H9 (cell line): ENCODE results near the gene GLP2R. TPM values are rescaled to one million over a fixed set of nuclear protein-coding genes. Genes with fewer than 3 reads are reported as not detected.

ENCODE experiments used
- DNase-seq: peaks from one replicate; pipeline ENCODE4 v3.0.0-alpha.2; 2017
- H2AFZ ChIP-seq: one replicate; pipeline ENCODE4 v1.6.1; 2013; ENCODE audit warnings: mild to moderate bottlenecking, low read length, control low read depth, moderate library complexity
- H2AK5ac ChIP-seq: 2 replicates; pipeline ENCODE4 v1.6.1; 2013; ENCODE audit warnings: low read length, control low read depth, mixed read lengths; ENCODE audit not compliant: insufficient read length
- H2BK120ac ChIP-seq: one replicate; pipeline ENCODE4 v1.6.1; 2013; ENCODE audit warnings: low read depth, mild to moderate bottlenecking, low read length, control low read depth, inconsistent platforms; ENCODE audit not compliant: poor library complexity, severe bottlenecking
- H2BK12ac ChIP-seq: 2 replicates; pipeline ENCODE4 v1.6.1; 2013; ENCODE audit warnings: low read length, control low read depth, mixed read lengths, low read depth; ENCODE audit not compliant: insufficient read length
- H2BK15ac ChIP-seq: 2 replicates; pipeline ENCODE4 v1.6.1; 2013; ENCODE audit warnings: low read depth, low read length, control low read depth
- H2BK20ac ChIP-seq: one replicate; pipeline ENCODE4 v1.6.1; 2013; ENCODE audit warnings: low read depth, mild to moderate bottlenecking, low read length, control low read depth, inconsistent platforms; ENCODE audit not compliant: poor library complexity, severe bottlenecking
- H2BK5ac ChIP-seq: 2 replicates; pipeline ENCODE4 v1.6.1; 2013; ENCODE audit warnings: low read length, control low read depth, mixed read lengths; ENCODE audit not compliant: insufficient read length
- H3K14ac ChIP-seq: 2 replicates; pipeline ENCODE4 v1.6.1; 2013; ENCODE audit warnings: low read length, control low read depth; ENCODE audit not compliant: insufficient read depth
- H3K18ac ChIP-seq: 2 replicates; pipeline ENCODE4 v1.6.1; 2013; ENCODE audit warnings: low read depth, mild to moderate bottlenecking, mixed read lengths, low read length, control low read depth; ENCODE audit not compliant: insufficient read length
- H3K23ac ChIP-seq: 2 replicates; pipeline ENCODE4 v1.6.1; 2013; ENCODE audit warnings: low read length, control low read depth, mixed read lengths, low read depth; ENCODE audit not compliant: insufficient read length
- H3K23me2 ChIP-seq: 2 replicates; pipeline ENCODE4 v1.6.1; 2013; ENCODE audit warnings: low read depth, mild to moderate bottlenecking, mixed read lengths, low read length, control low read depth; ENCODE audit not compliant: insufficient read length, poor library complexity, severe bottlenecking
- H3K27ac ChIP-seq: 2 replicates; pipeline ENCODE4 v1.5.1; 2013; ENCODE audit warnings: low read length, control low read depth, mixed read lengths, low read depth; ENCODE audit not compliant: insufficient read length
- H3K27me3 ChIP-seq: 2 replicates; pipeline ENCODE4 v1.6.1; 2013; ENCODE audit warnings: low read length, control low read depth, inconsistent platforms; ENCODE audit not compliant: insufficient read depth
- H3K4ac ChIP-seq: 2 replicates; pipeline ENCODE4 v1.6.1; 2013; ENCODE audit warnings: low read depth, mild to moderate bottlenecking, control low read depth, inconsistent platforms, low read length, moderate library complexity
- H3K4me1 ChIP-seq: 2 replicates; pipeline ENCODE4 v1.6.1; 2013; ENCODE audit warnings: low read length, control low read depth, inconsistent platforms; ENCODE audit not compliant: insufficient read depth
- H3K4me2 ChIP-seq: 2 replicates; pipeline ENCODE4 v1.6.1; 2013; ENCODE audit warnings: low read length, control low read depth, mixed read lengths; ENCODE audit not compliant: insufficient read length, insufficient read depth
- H3K56ac ChIP-seq: 2 replicates; pipeline ENCODE4 v1.6.1; 2013; ENCODE audit warnings: low read depth, mild to moderate bottlenecking, mixed read lengths, low read length, control low read depth; ENCODE audit not compliant: insufficient read length
- H3K79me1 ChIP-seq: 2 replicates; pipeline ENCODE4 v1.6.1; 2013; ENCODE audit warnings: low read depth, mild to moderate bottlenecking, moderate library complexity, low read length, control low read depth, inconsistent platforms; ENCODE audit not compliant: insufficient read depth, poor library complexity, severe bottlenecking
- H3K79me2 ChIP-seq: 2 replicates; pipeline ENCODE4 v1.6.1; 2013; ENCODE audit warnings: low read length, control low read depth, inconsistent platforms; ENCODE audit not compliant: insufficient read depth
- H3K9ac ChIP-seq: 2 replicates; pipeline ENCODE4 v1.6.1; 2013; ENCODE audit warnings: low read length, control low read depth, mixed read lengths; ENCODE audit not compliant: insufficient read length; ENCODE audit errors: extremely low read depth
- H3K9me3 ChIP-seq: one replicate; pipeline ENCODE4 v1.6.1; 2013; ENCODE audit warnings: low read depth, low read length, inconsistent platforms; ENCODE audit not compliant: control insufficient read depth
- H3T11ph ChIP-seq: one replicate; pipeline ENCODE4 v1.6.1; 2013; ENCODE audit warnings: mild to moderate bottlenecking, low read length, control low read depth, inconsistent platforms
- H4K20me1 ChIP-seq: one replicate; pipeline ENCODE4 v1.6.1; 2013; ENCODE audit not compliant: control insufficient read depth, insufficient read length, insufficient read depth
- H4K5ac ChIP-seq: 2 replicates; pipeline ENCODE4 v1.6.1; 2013; ENCODE audit warnings: low read depth, mild to moderate bottlenecking, mixed read lengths, low read length, control low read depth; ENCODE audit not compliant: insufficient read length
- H4K8ac ChIP-seq: replicated peaks from 2 replicates; pipeline ENCODE4 v1.6.1; 2013; ENCODE audit warnings: low read length, control low read depth, mixed read lengths, low read depth; ENCODE audit not compliant: insufficient read length
- H4K91ac ChIP-seq: 2 replicates; pipeline ENCODE4 v1.6.1; 2013; ENCODE audit warnings: low read depth, mild to moderate bottlenecking, moderate library complexity, mixed read lengths, low read length, control low read depth; ENCODE audit not compliant: insufficient read length
- H3K27ac Mint-ChIP-seq, 3 experiments: 2 replicates in 2 of 3; 3 replicates in 1 of 3; pipeline ENCODE4 v1.8.0; 2020 to 2021; ENCODE audit warnings: mixed read lengths in 3 of 3, mild to moderate bottlenecking in 1 of 3, moderate library complexity in 1 of 3
- H3K27me3 Mint-ChIP-seq: 2 replicates; pipeline ENCODE4 v1.8.0; 2021; ENCODE audit warnings: low read depth, mild to moderate bottlenecking, moderate library complexity, mixed read lengths
- H3K36me3 Mint-ChIP-seq, 3 experiments: 2 replicates in 2 of 3; 3 replicates in 1 of 3; pipeline ENCODE4 v1.8.0; 2020 to 2021; ENCODE audit warnings: low read depth in 3 of 3, mixed read lengths in 3 of 3; ENCODE audit not compliant: insufficient read depth in 1 of 3
- H3K4me1 Mint-ChIP-seq, 2 experiments: 2 replicates each; pipeline ENCODE4 v1.8.0; 2020; ENCODE audit warnings: mixed read lengths in 2 of 2
- H3K4me3 Mint-ChIP-seq, 2 experiments: 2 replicates in 1 of 2; 3 replicates in 1 of 2; pipeline ENCODE4 v1.8.0; 2020 to 2021; ENCODE audit warnings: mild to moderate bottlenecking in 2 of 2, mixed read lengths in 2 of 2, moderate library complexity in 1 of 2
- H3K9me3 Mint-ChIP-seq, 2 experiments: 2 replicates in 1 of 2; 3 replicates in 1 of 2; pipeline ENCODE4 v1.8.0; 2020; ENCODE audit warnings: mild to moderate bottlenecking in 2 of 2, mixed read lengths in 2 of 2, moderate library complexity in 1 of 2
- WGBS: extraction: QIAGEN DNeasy Blood & Tissue Kit; methylation state at CpG from one replicate; pipeline ENCODE4 v1.1.7; 2013; ENCODE audit warnings: missing lambda C conversion rate, low lambda C conversion rate, mixed read lengths; ENCODE audit not compliant: insufficient read length; ENCODE audit errors: extremely low coverage; 5-methylcytosine and 5-hydroxymethylcytosine counted together
- total RNA-seq: library from RNA; stranded (reverse); gene quantifications from 2 replicates; pipeline ENCODE4 v1.2.1, GENCODE V29; 2021
- TF ChIP-seq, protein P1 (sequence below): fragments of 200-600 bp; sonication (generic); conservative IDR thresholded peaks from 3 replicates; pipeline ENCODE4 v1.8.0; 2021; ENCODE audit warnings: antibody characterized with exemption, mild to moderate bottlenecking

The GLP2R gene
- total RNA-seq, 1 experiment from 2014 or later, result not detected

DNA sequence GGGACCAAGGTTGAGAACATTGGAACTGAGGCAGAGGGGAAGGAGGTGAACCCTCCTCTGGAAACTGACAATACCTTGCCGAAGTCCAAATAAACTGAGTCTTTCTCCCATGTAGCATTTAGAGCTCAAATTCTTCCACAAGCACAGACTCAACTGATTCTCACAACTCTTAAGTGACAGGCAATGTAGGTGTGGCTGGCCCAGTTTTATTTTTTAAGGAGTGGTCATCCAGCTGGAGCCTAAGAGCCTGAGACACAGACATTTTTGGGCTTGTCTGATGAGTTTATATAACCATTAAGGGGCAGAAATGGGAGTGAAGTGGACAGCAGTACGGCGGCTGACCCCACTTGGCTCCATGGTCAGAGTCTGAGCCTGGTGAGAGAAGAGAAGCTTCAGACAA is 68.5 kb downstream of the GLP2R start:
- no peaks in the 10 kb centered on the region for H3K9me3 ChIP-seq
- no peak overlapping the region for H3K27ac ChIP-seq
- no peaks in the 10 kb centered on the region for H3K9me3 Mint-ChIP-seq
- TF ChIP-seq, protein P1, sequence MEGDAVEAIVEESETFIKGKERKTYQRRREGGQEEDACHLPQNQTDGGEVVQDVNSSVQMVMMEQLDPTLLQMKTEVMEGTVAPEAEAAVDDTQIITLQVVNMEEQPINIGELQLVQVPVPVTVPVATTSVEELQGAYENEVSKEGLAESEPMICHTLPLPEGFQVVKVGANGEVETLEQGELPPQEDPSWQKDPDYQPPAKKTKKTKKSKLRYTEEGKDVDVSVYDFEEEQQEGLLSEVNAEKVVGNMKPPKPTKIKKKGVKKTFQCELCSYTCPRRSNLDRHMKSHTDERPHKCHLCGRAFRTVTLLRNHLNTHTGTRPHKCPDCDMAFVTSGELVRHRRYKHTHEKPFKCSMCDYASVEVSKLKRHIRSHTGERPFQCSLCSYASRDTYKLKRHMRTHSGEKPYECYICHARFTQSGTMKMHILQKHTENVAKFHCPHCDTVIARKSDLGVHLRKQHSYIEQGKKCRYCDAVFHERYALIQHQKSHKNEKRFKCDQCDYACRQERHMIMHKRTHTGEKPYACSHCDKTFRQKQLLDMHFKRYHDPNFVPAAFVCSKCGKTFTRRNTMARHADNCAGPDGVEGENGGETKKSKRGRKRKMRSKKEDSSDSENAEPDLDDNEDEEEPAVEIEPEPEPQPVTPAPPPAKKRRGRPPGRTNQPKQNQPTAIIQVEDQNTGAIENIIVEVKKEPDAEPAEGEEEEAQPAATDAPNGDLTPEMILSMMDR, result no peak
- H3K4me2 ChIP-seq, result no peak overlapping the region
- no peak overlapping the region for H2BK5ac ChIP-seq
- H3K4ac ChIP-seq, result no peak overlapping the region
- H2BK15ac ChIP-seq, result no peak overlapping the region
- H3K36me3 Mint-ChIP-seq, result no peaks in the 10 kb centered on the region
- no peak overlapping the region for H4K8ac ChIP-seq
- H3K9ac ChIP-seq, result no peak overlapping the region
- no peaks in the 10 kb centered on the region for H3K27me3 ChIP-seq
- H3K23me2 ChIP-seq, result no peaks in the 10 kb centered on the region
- no peak overlapping the region for H3K27ac Mint-ChIP-seq
- no peak overlapping the region for H2BK20ac ChIP-seq
- no peak overlapping the region for H3K18ac ChIP-seq
- H3K4me1 Mint-ChIP-seq, result peaks cover 4 to 13% of the 10 kb centered on the region in 2 experiments; a peak in 3 of 4 replicates
- H3T11ph ChIP-seq, result no peak overlapping the region
- H3K27me3 Mint-ChIP-seq, result peaks cover 11% of the 10 kb centered on the region
- H3K23ac ChIP-seq, result no peak overlapping the region
- H3K56ac ChIP-seq, result no peak overlapping the region
- H2BK120ac ChIP-seq, result no peak overlapping the region
- no peak overlapping the region for H4K5ac ChIP-seq
- no peak overlapping the region for H2AFZ ChIP-seq
- H3K79me1 ChIP-seq, result no peaks in the 10 kb centered on the region
- no peak overlapping the region for H3K4me3 Mint-ChIP-seq
- no peaks in the 10 kb centered on the region for H3K4me1 ChIP-seq
- WGBS, result no CpG with 5 or more reads among the region's 3 CpGs
- no peak overlapping the region for H4K91ac ChIP-seq
- no peak overlapping the region for H2AK5ac ChIP-seq
- no peak overlapping the region for H2BK12ac ChIP-seq
- no peak overlapping the region for H3K14ac ChIP-seq
- H3K79me2 ChIP-seq, result no peaks in the 10 kb centered on the region
- DNase-seq, result no peak
- no peaks in the 10 kb centered on the region for H4K20me1 ChIP-seq
